Liver (tissue), 9 donors: ENCODE measurements around the gene WDR20. TPM values are rescaled to one million over a fixed set of nuclear protein-coding genes. Genes with fewer than 3 reads are reported as not detected.

Experiments
- DNase-seq: peaks from one replicate; pipeline ENCODE4 v3.0.0-alpha.2; 2017; ENCODE audit warnings: low spot score
- H3K27ac ChIP-seq, 2 donors: one replicate each; pipeline ENCODE4 v1.7.0; 2013; ENCODE audit warnings: inconsistent platforms in 2 of 2, low read length in 2 of 2, control low read depth in 1 of 2, low read depth in 1 of 2, mild to moderate bottlenecking in 1 of 2
- H3K27me3 ChIP-seq, 4 donors: one replicate each; pipeline versions ENCODE4 v1.6.1 to v1.7.0; 2013; ENCODE audit warnings: low read length in 3 of 4, inconsistent platforms in 1 of 4, mild to moderate bottlenecking in 1 of 4, moderate library complexity in 1 of 4; ENCODE audit not compliant: control insufficient read depth in 4 of 4, insufficient read depth in 4 of 4
- H3K36me3 ChIP-seq, 4 donors: one replicate each; pipeline versions ENCODE4 v1.6.1 to v1.7.0; 2013; ENCODE audit warnings: low read length in 3 of 4, mild to moderate bottlenecking in 3 of 4, low read depth in 1 of 4, moderate library complexity in 1 of 4; ENCODE audit not compliant: control insufficient read depth in 4 of 4, insufficient read depth in 3 of 4
- H3K4me1 ChIP-seq, 4 donors: one replicate each; pipeline versions ENCODE4 v1.6.1 to v1.7.0; 2013; ENCODE audit warnings: low read length in 3 of 4, mild to moderate bottlenecking in 3 of 4, moderate library complexity in 1 of 4; ENCODE audit not compliant: control insufficient read depth in 4 of 4, insufficient read depth in 4 of 4
- H3K4me3 ChIP-seq, 3 donors: one replicate each; pipeline versions ENCODE4 v1.6.1 to v1.7.0; 2013; ENCODE audit warnings: low read length in 3 of 3, control low read depth in 1 of 3, low read depth in 1 of 3, mild to moderate bottlenecking in 1 of 3
- H3K9ac ChIP-seq, 2 donors: one replicate each; pipeline ENCODE4 v1.7.0; 2013; ENCODE audit warnings: low read length in 2 of 2, mild to moderate bottlenecking in 2 of 2, moderate library complexity in 2 of 2, control low read depth in 1 of 2, low read depth in 1 of 2
- H3K9me3 ChIP-seq, 4 donors: one replicate each; pipeline versions ENCODE4 v1.6.1 to v1.7.0; 2013; ENCODE audit warnings: low read length in 3 of 4; ENCODE audit not compliant: control insufficient read depth in 4 of 4
- EGR1 ChIP-seq, 2 donors: IDR thresholded peaks; 2 replicates each; pipeline ENCODE4 v1.6.1; 2016 to 2018; ENCODE audit warnings: antibody characterized with exemption in 2 of 2, low read depth in 2 of 2
- FOXA1 ChIP-seq: IDR thresholded peaks from 2 replicates; pipeline ENCODE4 v1.6.1; 2016; ENCODE audit warnings: antibody characterized with exemption
- FOXA2 ChIP-seq: IDR thresholded peaks from 2 replicates; pipeline ENCODE4 v1.6.1; 2016; ENCODE audit warnings: antibody characterized with exemption
- GABPA ChIP-seq, 2 donors: IDR thresholded peaks in 1 of 2; conservative IDR thresholded peaks in 1 of 2; 2 replicates each; pipeline ENCODE4 v1.6.1; 2016; ENCODE audit warnings: antibody characterized with exemption in 2 of 2, mild to moderate bottlenecking in 1 of 2, moderate library complexity in 1 of 2
- HNF4A ChIP-seq, 2 donors: conservative IDR thresholded peaks; 2 replicates each; pipeline ENCODE4 v1.6.1; 2016; ENCODE audit warnings: antibody characterized with exemption in 2 of 2, mild to moderate bottlenecking in 2 of 2
- HNF4G ChIP-seq: IDR thresholded peaks from 2 replicates; pipeline ENCODE4 v1.6.1; 2016; ENCODE audit warnings: antibody characterized with exemption
- JUND ChIP-seq, 2 donors: IDR thresholded peaks; 2 replicates each; pipeline ENCODE4 v1.6.1; 2016; ENCODE audit warnings: antibody characterized with exemption in 2 of 2
- NR2F2 ChIP-seq: IDR thresholded peaks from 2 replicates; pipeline ENCODE4 v1.6.1; 2016; ENCODE audit warnings: antibody characterized with exemption
- RXRA ChIP-seq, 2 donors: IDR thresholded peaks; 2 replicates each; pipeline ENCODE4 v1.6.1; 2017 to 2018; ENCODE audit warnings: antibody characterized with exemption in 2 of 2, mild to moderate bottlenecking in 1 of 2
- WGBS: extraction: QIAGEN DNeasy Blood & Tissue Kit; methylation state at CpG from one replicate; pipeline ENCODE4 v1.1.7; 2013; 5-methylcytosine and 5-hydroxymethylcytosine counted together
- polyA plus RNA-seq, 2 donors: library from polyadenylated mRNA; stranded (reverse) in 1 of 2; unstranded in 1 of 2; fragments of 200-250 nt in 1 of 2; fragments of >200 nt in 1 of 2; fragmentation: Nextera tagmentation in 1 of 2; extraction: Ambion mirVana in 1 of 2; gene quantifications; one replicate each; pipeline versions ENCODE4 v1.2.1 to v1.2.3, GENCODE V29; 2013 to 2015
- total RNA-seq, 2 donors: library from RNA; depleted of rRNA; stranded (reverse); fragments of >200 nt; gene quantifications; one replicate each; pipeline ENCODE4 v1.2.3, GENCODE V29; 2014
- TF ChIP-seq, protein P1 (sequence below): fragments of 150-350 bp; IDR thresholded peaks from 2 replicates; pipeline ENCODE4 v1.5.1; 2017; ENCODE audit warnings: improper control_type of control experiment, low read depth, low read length; ENCODE audit not compliant: missing input control
- TF ChIP-seq, protein P2 (sequence below): IDR thresholded peaks from 2 replicates; pipeline ENCODE4 v1.6.1; 2016; ENCODE audit warnings: antibody characterized with exemption
- TF ChIP-seq, protein P3 (sequence below): IDR thresholded peaks from 2 replicates; pipeline ENCODE4 v1.6.1; 2016; ENCODE audit warnings: antibody characterized with exemption
- TF ChIP-seq, protein P4 (sequence below): IDR thresholded peaks from 2 replicates; pipeline ENCODE4 v1.6.1; 2016; ENCODE audit warnings: antibody characterized with exemption, mild to moderate bottlenecking
- donor health status: healthy.
- donor health status: healthy.
- donor health status: healthy.
- donor health status: healthy.
- donor health status: healthy.

Gene WDR20
- total and polyA plus RNA-seq, 4 donors: 6.5 to 18.5 (median 11.0) TPM

DNA sequence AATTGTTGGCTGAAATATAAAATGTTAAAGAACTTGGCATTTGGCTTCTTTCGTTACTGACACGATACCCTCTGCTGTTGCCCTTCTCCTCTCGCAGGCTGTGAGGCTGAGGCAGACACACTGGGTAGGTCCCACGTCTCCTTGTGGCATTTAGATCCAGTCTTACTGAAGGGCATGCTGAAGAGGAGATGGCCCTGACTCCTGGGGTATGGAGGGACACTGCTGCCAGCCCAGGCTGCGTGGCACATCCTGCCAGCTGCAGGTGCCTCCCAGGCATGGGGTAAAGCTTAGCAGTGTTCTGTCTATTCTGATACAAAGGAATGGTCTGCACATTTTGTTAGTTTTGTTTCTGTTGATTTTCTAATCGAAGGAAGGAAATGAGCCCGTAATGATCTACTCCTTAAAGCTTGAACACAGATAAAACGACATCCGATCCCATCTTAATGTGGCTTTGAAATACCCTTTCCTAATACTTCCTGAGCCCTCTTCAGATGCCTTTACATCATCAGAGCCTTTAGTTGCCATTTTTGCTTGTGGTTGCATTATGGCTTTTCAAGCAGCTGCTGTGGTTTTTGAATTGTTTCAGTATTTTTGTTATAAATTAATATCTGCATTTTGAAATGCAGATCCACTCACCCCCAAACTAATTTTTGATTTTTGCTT lies 61.1 kb downstream of the WDR20 start:
- Histone ChIP-seq H3K27ac (no peak overlapping the region), H3K36me3 (peaks cover 0 to 25% (median 15%) of the 10 kb centered on the region in 4 donors), H3K4me1 (no peaks in the 10 kb centered on the region), H3K9ac (no peak overlapping the region), H3K9me3 (no peaks in the 10 kb centered on the region), H3K27me3 (no peaks in the 10 kb centered on the region), H3K4me3 (no peak overlapping the region)
- no peak for DNase-seq
- 84% methylated on average over 9 of the region's 9 CpGs for WGBS
- TF ChIP-seq EGR1 (IDR thresholded peaks at IDR 0.05; ENCODE audit: low read depth in 2 of 2): no peak
- TF ChIP-seq NR2F2: no peak
- TF ChIP-seq FOXA2: no peak

DNA sequence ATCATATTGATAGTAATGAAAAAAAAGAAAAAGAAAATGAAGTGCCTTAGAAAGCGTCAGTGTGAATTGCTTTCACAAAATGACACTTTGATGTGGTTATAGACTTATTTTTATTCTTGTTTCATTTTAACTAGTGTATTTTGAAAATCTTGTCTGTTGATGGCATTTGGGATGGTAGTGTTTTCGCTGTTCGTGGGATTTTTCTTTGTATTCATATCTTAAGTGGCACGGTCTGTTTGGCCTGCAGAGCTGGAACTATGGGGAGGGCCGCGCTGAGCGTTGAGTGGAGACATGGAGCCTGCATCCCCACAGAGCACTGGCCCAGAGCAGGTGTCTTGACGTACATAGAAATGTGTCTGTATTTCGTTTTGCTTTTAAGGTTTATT lies 61.6 kb downstream of the WDR20 start:
- no peaks in the 10 kb centered on the region for H3K4me1 ChIP-seq

DNA sequence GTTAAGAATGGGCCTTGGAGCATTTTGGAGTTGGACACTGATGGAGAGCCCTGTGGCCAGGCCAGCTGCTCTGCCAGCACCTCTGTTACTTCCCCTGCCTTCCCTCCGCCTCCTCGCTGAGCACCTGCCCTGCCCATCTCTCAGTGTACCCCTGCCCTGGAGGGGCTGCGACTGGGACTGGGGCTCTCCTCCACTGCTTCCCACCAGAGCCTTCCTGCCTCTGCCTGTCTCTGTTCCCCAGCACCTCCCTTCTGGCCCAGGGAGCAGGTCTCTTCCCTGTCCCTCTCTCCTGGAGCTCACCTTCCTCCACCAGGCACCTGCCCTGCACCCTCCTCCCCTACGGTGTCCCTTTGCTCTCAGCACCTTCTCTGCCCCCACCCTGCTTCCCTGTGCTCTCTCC lies 62.1 kb downstream of the WDR20 start:
- Histone ChIP-seq H3K27me3 (no peaks in the 10 kb centered on the region), H3K9me3 (no peaks in the 10 kb centered on the region), H3K36me3 (peaks cover 0 to 25% (median 15%) of the 10 kb centered on the region in 4 donors), H3K4me1 (no peaks in the 10 kb centered on the region), H3K27ac (no peak overlapping the region), H3K9ac (no peak overlapping the region), H3K4me3 (no peak overlapping the region)
- WGBS: 95% methylated on average over 4 of the region's 4 CpGs
- no peak for DNase-seq
- TF ChIP-seq, protein P1, sequence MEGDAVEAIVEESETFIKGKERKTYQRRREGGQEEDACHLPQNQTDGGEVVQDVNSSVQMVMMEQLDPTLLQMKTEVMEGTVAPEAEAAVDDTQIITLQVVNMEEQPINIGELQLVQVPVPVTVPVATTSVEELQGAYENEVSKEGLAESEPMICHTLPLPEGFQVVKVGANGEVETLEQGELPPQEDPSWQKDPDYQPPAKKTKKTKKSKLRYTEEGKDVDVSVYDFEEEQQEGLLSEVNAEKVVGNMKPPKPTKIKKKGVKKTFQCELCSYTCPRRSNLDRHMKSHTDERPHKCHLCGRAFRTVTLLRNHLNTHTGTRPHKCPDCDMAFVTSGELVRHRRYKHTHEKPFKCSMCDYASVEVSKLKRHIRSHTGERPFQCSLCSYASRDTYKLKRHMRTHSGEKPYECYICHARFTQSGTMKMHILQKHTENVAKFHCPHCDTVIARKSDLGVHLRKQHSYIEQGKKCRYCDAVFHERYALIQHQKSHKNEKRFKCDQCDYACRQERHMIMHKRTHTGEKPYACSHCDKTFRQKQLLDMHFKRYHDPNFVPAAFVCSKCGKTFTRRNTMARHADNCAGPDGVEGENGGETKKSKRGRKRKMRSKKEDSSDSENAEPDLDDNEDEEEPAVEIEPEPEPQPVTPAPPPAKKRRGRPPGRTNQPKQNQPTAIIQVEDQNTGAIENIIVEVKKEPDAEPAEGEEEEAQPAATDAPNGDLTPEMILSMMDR: no peak
- TF ChIP-seq EGR1 (IDR thresholded peaks at IDR 0.05; ENCODE audit: low read depth in 2 of 2) (no peak), JUND (IDR thresholded peaks at IDR 0.05) (no peak), FOXA2 (no peak), HNF4A (conservative IDR thresholded peaks at IDR 0.05) (no peak), HNF4G (no peak), FOXA1 (no peak)
- TF ChIP-seq, protein P2, sequence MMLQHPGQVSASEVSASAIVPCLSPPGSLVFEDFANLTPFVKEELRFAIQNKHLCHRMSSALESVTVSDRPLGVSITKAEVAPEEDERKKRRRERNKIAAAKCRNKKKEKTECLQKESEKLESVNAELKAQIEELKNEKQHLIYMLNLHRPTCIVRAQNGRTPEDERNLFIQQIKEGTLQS: no peak
- TF ChIP-seq, protein P3, sequence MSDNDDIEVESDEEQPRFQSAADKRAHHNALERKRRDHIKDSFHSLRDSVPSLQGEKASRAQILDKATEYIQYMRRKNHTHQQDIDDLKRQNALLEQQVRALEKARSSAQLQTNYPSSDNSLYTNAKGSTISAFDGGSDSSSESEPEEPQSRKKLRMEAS: no peak

More for the DNA sequence above, 61.6 kb downstream of the WDR20 start:
- Histone ChIP-seq H3K4me3 (no peak overlapping the region), H3K36me3 (peaks cover 0 to 25% (median 15%) of the 10 kb centered on the region in 4 donors), H3K9me3 (no peaks in the 10 kb centered on the region), H3K27me3 (no peaks in the 10 kb centered on the region), H3K9ac (no peak overlapping the region), H3K27ac (no peak overlapping the region)
- 90% methylated on average over 9 of the region's 9 CpGs for WGBS
- no peak for DNase-seq
- TF ChIP-seq, protein P4, sequence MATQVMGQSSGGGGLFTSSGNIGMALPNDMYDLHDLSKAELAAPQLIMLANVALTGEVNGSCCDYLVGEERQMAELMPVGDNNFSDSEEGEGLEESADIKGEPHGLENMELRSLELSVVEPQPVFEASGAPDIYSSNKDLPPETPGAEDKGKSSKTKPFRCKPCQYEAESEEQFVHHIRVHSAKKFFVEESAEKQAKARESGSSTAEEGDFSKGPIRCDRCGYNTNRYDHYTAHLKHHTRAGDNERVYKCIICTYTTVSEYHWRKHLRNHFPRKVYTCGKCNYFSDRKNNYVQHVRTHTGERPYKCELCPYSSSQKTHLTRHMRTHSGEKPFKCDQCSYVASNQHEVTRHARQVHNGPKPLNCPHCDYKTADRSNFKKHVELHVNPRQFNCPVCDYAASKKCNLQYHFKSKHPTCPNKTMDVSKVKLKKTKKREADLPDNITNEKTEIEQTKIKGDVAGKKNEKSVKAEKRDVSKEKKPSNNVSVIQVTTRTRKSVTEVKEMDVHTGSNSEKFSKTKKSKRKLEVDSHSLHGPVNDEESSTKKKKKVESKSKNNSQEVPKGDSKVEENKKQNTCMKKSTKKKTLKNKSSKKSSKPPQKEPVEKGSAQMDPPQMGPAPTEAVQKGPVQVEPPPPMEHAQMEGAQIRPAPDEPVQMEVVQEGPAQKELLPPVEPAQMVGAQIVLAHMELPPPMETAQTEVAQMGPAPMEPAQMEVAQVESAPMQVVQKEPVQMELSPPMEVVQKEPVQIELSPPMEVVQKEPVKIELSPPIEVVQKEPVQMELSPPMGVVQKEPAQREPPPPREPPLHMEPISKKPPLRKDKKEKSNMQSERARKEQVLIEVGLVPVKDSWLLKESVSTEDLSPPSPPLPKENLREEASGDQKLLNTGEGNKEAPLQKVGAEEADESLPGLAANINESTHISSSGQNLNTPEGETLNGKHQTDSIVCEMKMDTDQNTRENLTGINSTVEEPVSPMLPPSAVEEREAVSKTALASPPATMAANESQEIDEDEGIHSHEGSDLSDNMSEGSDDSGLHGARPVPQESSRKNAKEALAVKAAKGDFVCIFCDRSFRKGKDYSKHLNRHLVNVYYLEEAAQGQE: no peak
- no peak for TF ChIP-seq RXRA (IDR thresholded peaks at IDR 0.05)
- TF ChIP-seq NR2F2: no peak
- no peak for TF ChIP-seq JUND (IDR thresholded peaks at IDR 0.05)
- no peak for TF ChIP-seq GABPA (IDR thresholded peaks at IDR 0.05 in 1 of 2, conservative IDR thresholded peaks at IDR 0.05 in 1 of 2)
- TF ChIP-seq, protein P1: no peak
- TF ChIP-seq HNF4A (conservative IDR thresholded peaks at IDR 0.05): no peak
